Measurements from ENCODE around the gene ARHGAP33. TPM values are rescaled to one million over a fixed set of nuclear protein-coding genes. Genes with fewer than 3 reads are reported as not detected.

ARHGAP33 gene
- total and polyA plus RNA-seq, 2 of the 8 experiments (the other 6 are each of a cell fraction or from before 2014, with no cell fraction given): 6.5 to 25.2 TPM

DNA sequence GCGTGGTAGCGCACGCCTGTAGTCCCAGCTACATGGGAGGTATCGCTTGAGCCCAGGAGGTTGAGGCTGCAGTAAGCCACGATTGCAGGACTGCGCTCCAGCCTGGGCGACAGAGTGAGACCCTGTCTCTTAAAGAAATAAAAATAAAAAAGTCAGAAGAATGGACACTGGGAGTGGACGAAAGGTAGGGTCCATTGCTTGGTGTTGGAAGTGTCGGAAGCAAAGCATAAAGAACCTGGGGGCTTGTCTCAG lies 392 bp upstream of the ARHGAP33 start:
- Histone ChIP-seq H3K9ac (replicated peaks in 1 of 4; ENCODE audit: extremely low read depth in 1 of 4, low read depth in 3 of 4, low read length in 3 of 4) (no peak overlapping the region), H4K5ac (ENCODE audit: insufficient read length, low read depth, low read length) (no peak overlapping the region)
- WGBS, 2 experiments (ENCODE audit: extremely low coverage in 1 of 2, insufficient coverage in 1 of 2, insufficient read length in 1 of 2, insufficient replicate concordance in 2 of 2, low coverage in 1 of 2, low lambda C conversion rate in 2 of 2, missing lambda C conversion rate in 1 of 2): 53% methylated on average over 9 of the region's 9 CpGs; no CpG with 5 or more reads in 1 of the 2 experiments

More for the DNA sequence above, 392 bp upstream of the ARHGAP33 start:
- CTCF ChIA-PET (ENCODE audit: partially characterized antibody): no interaction called here
- Histone ChIP-seq H2BK12ac (ENCODE audit: low read depth, low read length) (no peak overlapping the region), H3K4ac (replicated peaks; ENCODE audit: insufficient read length, low read depth, low read length) (no peak overlapping the region), H3K4me2 (ENCODE audit: insufficient read depth in 1 of 2, low read depth in 2 of 2, low read length in 2 of 2) (peak overlapping the region; percentile 54 to 82; a peak in 3 of 4 replicates), H3K9me3 (ENCODE audit: insufficient read depth in 2 of 2, low read depth in 1 of 2, low read length in 1 of 2) (no peaks in the 10 kb centered on the region), H3K23me2 (ENCODE audit: low read depth, low read length) (peaks cover 4% of the 10 kb centered on the region; the same call in 1 of the 2 replicates), H3K23ac (ENCODE audit: insufficient read length) (no peak overlapping the region), H4K20me1 (replicated peaks in 1 of 2; ENCODE audit: control insufficient read depth in 1 of 2, insufficient read depth in 2 of 2, low read length in 2 of 2) (peaks cover 0 to 1% of the 10 kb centered on the region in 2 experiments), H3K18ac (ENCODE audit: extremely low read depth, low read length) (no peak overlapping the region), H3K14ac (ENCODE audit: insufficient read length) (no peak overlapping the region), H2AK5ac (ENCODE audit: low read depth, low read length) (no peak overlapping the region), H2BK20ac (ENCODE audit: low read length) (no peak overlapping the region), H4K8ac (ENCODE audit: extremely low read depth, insufficient read depth, low read length) (no peak overlapping the region), H3K79me1 (ENCODE audit: low read depth, low read length) (no peaks in the 10 kb centered on the region; the same call in 1 of the 2 replicates), H3K27ac (ENCODE audit: low read depth, low read length) (no peak overlapping the region), H4K91ac (replicated peaks; ENCODE audit: insufficient read length, low read length) (no peak overlapping the region), H3K4me3 (ENCODE audit: extremely low read depth in 1 of 4, insufficient read depth in 2 of 4, low read depth in 3 of 4, low read length in 4 of 4) (peak overlapping the region in 2 of 4 experiments; percentile 62 to 73; a peak in 3 of 8 replicates), H2BK120ac (replicated peaks; ENCODE audit: low read depth, low read length) (no peak overlapping the region), H3K4me1 (replicated peaks in 1 of 4; ENCODE audit: control insufficient read depth in 3 of 4, insufficient read depth in 4 of 4, low read length in 3 of 4) (peaks cover 0 to 21% (median 17%) of the 10 kb centered on the region in 4 experiments; a peak in 6 of 7 replicates), H2AFZ (ENCODE audit: low read length) (no peak overlapping the region), H3K27me3 (replicated peaks in 1 of 4; ENCODE audit: control insufficient read depth in 3 of 4, extremely low read depth in 1 of 4, insufficient read depth in 3 of 4, low read length in 3 of 4) (peaks cover 0 to 9% (median 7%) of the 10 kb centered on the region in 4 experiments; a peak in 3 of 7 replicates), H3K36me3 (ENCODE audit: control insufficient read depth in 2 of 4, insufficient read depth in 4 of 4, low read length in 3 of 4) (no peaks in the 10 kb centered on the region), H3K79me2 (ENCODE audit: control insufficient read depth in 1 of 2, insufficient read depth in 2 of 2, low read length in 2 of 2) (no peaks in the 10 kb centered on the region), H2BK15ac (ENCODE audit: low read length) (no peak overlapping the region), H2BK5ac (ENCODE audit: low read depth, low read length) (no peak overlapping the region), H3K56ac (replicated peaks; ENCODE audit: insufficient read length, low read depth, low read length) (no peak overlapping the region)
- POLR2A ChIA-PET (ENCODE audit: partially characterized antibody): interaction anchor here (0.7 to 1.0 kb wide), 2 partner anchors 9 to 27 kb away, joined by 3 to 4 read pairs; partner anchors contain the start of gene LIN37
- FAIRE-seq: no peak
- TF ChIP-seq ZNF274 (IDR thresholded peaks at IDR 0.05; ENCODE audit: borderline replicate concordance, extremely low read depth, low read length) (no peak), RBBP5 (IDR thresholded peaks at IDR 0.05; ENCODE audit: borderline replicate concordance, low read depth, low read length) (no peak), CHD2 (IDR thresholded peaks at IDR 0.05; ENCODE audit: low read length) (no peak), TEAD4 (IDR thresholded peaks at IDR 0.05; ENCODE audit: low read depth, low read length) (no peak), POLR2A (IDR thresholded peaks at IDR 0.05; ENCODE audit: control extremely low read depth in 1 of 2, low read depth in 2 of 2, low read length in 2 of 2) (no peak), CTBP2 (IDR thresholded peaks at IDR 0.05; ENCODE audit: borderline replicate concordance, insufficient read depth, insufficient read length, low read length) (no peak), RAD21 (IDR thresholded peaks at IDR 0.05 in 1 of 2, conservative IDR thresholded peaks at IDR 0.05 in 1 of 2; ENCODE audit: low read depth in 2 of 2, low read length in 2 of 2) (no peak)
- DNase-seq (ENCODE audit: low read depth in 1 of 2, low spot score in 2 of 2): no peak
